ENCODE results near the gene MAN1C1.
"Not testable (repeated sequence)": the region's sequence is repeated elsewhere in the genome, so short reads cannot be mapped to it uniquely, and the experiment has no call there.

DNA sequence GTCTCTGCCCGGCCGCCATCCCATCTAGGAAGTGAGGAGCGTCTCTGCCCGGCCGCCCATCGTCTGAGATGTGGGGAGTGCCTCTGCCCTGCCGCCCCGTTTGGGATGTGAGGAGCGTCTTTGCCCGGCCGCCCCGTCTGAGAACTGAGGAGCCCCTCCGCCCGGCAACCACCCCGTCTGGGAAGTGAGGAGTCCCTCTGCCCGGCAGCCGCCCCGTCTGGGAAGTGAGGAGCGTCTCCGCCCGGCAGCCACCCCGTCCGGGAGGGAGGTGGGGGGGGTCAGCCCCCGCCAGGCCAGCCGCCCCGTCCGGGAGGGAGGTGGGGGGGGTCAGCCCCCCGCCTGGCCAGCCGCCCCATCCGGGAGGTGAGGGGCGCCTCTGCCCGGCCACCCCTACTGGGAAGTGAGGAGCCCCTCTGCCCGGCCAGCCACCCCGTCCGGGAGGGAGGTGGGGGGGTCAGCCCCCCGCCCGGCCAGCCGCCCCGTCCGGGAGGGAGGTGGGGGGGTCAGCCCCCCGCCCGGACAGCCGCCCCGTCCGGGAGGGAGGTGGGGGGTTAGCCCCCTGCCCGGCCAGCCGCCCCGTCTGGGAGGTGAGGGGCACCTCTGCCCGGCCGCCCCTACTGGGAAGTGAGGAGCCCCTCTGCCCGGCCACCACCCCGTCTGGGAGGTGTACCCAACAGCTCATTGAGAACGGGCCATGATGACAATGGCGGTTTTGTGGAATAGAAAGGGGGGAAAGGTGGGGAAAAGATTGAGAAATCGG, 12.6 kb upstream of the MAN1C1 start:
- not testable (repeated sequence) for TF ChIP-seq YBX1 (IDR thresholded peaks at IDR 0.05); POLR2AphosphoS5 (IDR thresholded peaks at IDR 0.05; ENCODE audit: control insufficient read depth, insufficient read depth, low read depth, low read length); POLR2A (conservative IDR thresholded peaks at IDR 0.05); FIP1L1 (IDR thresholded peaks at IDR 0.05; ENCODE audit: low read depth, low read length, poor library complexity, severe bottlenecking); ZNF274 (IDR thresholded peaks at IDR 0.05; ENCODE audit: borderline replicate concordance, low read depth, low read length); NRF1 (conservative IDR thresholded peaks at IDR 0.05 in 1 of 2, IDR thresholded peaks at IDR 0.05 in 1 of 2)
- TF ChIP-seq, protein P1, sequence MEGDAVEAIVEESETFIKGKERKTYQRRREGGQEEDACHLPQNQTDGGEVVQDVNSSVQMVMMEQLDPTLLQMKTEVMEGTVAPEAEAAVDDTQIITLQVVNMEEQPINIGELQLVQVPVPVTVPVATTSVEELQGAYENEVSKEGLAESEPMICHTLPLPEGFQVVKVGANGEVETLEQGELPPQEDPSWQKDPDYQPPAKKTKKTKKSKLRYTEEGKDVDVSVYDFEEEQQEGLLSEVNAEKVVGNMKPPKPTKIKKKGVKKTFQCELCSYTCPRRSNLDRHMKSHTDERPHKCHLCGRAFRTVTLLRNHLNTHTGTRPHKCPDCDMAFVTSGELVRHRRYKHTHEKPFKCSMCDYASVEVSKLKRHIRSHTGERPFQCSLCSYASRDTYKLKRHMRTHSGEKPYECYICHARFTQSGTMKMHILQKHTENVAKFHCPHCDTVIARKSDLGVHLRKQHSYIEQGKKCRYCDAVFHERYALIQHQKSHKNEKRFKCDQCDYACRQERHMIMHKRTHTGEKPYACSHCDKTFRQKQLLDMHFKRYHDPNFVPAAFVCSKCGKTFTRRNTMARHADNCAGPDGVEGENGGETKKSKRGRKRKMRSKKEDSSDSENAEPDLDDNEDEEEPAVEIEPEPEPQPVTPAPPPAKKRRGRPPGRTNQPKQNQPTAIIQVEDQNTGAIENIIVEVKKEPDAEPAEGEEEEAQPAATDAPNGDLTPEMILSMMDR (IDR thresholded peaks at IDR 0.05 in 2 of 3, conservative IDR thresholded peaks at IDR 0.05 in 1 of 3; ENCODE audit: insufficient read depth in 2 of 3, low read depth in 1 of 3, low read length in 3 of 3), result not testable (repeated sequence)
- TF ChIP-seq, protein P2, sequence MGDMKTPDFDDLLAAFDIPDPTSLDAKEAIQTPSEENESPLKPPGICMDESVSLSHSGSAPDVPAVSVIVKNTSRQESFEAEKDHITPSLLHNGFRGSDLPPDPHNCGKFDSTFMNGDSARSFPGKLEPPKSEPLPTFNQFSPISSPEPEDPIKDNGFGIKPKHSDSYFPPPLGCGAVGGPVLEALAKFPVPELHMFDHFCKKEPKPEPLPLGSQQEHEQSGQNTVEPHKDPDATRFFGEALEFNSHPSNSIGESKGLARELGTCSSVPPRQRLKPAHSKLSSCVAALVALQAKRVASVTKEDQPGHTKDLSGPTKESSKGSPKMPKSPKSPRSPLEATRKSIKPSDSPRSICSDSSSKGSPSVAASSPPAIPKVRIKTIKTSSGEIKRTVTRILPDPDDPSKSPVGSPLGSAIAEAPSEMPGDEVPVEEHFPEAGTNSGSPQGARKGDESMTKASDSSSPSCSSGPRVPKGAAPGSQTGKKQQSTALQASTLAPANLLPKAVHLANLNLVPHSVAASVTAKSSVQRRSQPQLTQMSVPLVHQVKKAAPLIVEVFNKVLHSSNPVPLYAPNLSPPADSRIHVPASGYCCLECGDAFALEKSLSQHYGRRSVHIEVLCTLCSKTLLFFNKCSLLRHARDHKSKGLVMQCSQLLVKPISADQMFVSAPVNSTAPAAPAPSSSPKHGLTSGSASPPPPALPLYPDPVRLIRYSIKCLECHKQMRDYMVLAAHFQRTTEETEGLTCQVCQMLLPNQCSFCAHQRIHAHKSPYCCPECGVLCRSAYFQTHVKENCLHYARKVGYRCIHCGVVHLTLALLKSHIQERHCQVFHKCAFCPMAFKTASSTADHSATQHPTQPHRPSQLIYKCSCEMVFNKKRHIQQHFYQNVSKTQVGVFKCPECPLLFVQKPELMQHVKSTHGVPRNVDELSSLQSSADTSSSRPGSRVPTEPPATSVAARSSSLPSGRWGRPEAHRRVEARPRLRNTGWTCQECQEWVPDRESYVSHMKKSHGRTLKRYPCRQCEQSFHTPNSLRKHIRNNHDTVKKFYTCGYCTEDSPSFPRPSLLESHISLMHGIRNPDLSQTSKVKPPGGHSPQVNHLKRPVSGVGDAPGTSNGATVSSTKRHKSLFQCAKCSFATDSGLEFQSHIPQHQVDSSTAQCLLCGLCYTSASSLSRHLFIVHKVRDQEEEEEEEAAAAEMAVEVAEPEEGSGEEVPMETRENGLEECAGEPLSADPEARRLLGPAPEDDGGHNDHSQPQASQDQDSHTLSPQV (IDR thresholded peaks at IDR 0.05), result not testable (repeated sequence)
- TF ChIP-seq, protein P3, sequence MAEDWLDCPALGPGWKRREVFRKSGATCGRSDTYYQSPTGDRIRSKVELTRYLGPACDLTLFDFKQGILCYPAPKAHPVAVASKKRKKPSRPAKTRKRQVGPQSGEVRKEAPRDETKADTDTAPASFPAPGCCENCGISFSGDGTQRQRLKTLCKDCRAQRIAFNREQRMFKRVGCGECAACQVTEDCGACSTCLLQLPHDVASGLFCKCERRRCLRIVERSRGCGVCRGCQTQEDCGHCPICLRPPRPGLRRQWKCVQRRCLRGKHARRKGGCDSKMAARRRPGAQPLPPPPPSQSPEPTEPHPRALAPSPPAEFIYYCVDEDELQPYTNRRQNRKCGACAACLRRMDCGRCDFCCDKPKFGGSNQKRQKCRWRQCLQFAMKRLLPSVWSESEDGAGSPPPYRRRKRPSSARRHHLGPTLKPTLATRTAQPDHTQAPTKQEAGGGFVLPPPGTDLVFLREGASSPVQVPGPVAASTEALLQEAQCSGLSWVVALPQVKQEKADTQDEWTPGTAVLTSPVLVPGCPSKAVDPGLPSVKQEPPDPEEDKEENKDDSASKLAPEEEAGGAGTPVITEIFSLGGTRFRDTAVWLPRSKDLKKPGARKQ (CRISPR knock-in tag; IDR thresholded peaks at IDR 0.05), result not testable (repeated sequence)
